Measurements from ENCODE around the gene UBE2N.
"Not testable (repeated sequence)": the region's sequence is repeated elsewhere in the genome, so short reads cannot be mapped to it uniquely, and the experiment has no call there.

The UBE2N gene

GRCh38 chr12:93409343-93410187, 32.2 kb downstream of the UBE2N start:
- DNase-seq: peak in 1 of 3 donors; percentile 33

GRCh38 chr12:93408813-93409212, 32.9 kb downstream of the UBE2N start:
- DNase-seq: no peak

- no peak for DNase-seq
These were observed 33.8 kb downstream of the UBE2N start for GRCh38 chr12:93407963-93408283.

GRCh38 chr12:93407054-93407962, 34.4 kb downstream of the UBE2N start:
- DNase-seq: peak in 2 of 3 donors; percentile 16 to 37

- DNase-seq: no peak
These were observed 36.5 kb downstream of the UBE2N start for GRCh38 chr12:93404961-93405849.

- DNase-seq: no peak
These were observed 37.6 kb downstream of the UBE2N start for GRCh38 chr12:93403988-93404803.

- DNase-seq: no peak
These were observed 39.1 kb downstream of the UBE2N start for GRCh38 chr12:93402333-93403311.

- not testable (repeated sequence) for DNase-seq
These were observed 42.4 kb downstream of the UBE2N start for GRCh38 chr12:93399183-93399863.

- DNase-seq: no peak
These were observed 44.3 kb downstream of the UBE2N start for GRCh38 chr12:93397412-93397811.

GRCh38 chr12:93393425-93393824, 48.3 kb downstream of the UBE2N start:
- DNase-seq: no peak

- DNase-seq: no peak
These were observed 51.0 kb downstream of the UBE2N start for GRCh38 chr12:93390549-93391297.

GRCh38 chr12:93390031-93390430, 51.7 kb downstream of the UBE2N start:
- DNase-seq: peak in 1 of 3 donors; percentile 17

- no peak for DNase-seq
These were observed 54.0 kb downstream of the UBE2N start for GRCh38 chr12:93387780-93388179.

GRCh38 chr12:93381976-93382437, 59.7 kb downstream of the UBE2N start:
- DNase-seq: not testable (repeated sequence)

- DNase-seq: no peak
These were observed 60.4 kb downstream of the UBE2N start for GRCh38 chr12:93381161-93381975.

- DNase-seq: no peak
These were observed 61.1 kb downstream of the UBE2N start for GRCh38 chr12:93380480-93381121.

GRCh38 chr12:93379981-93380361, 61.8 kb downstream of the UBE2N start:
- no peak for DNase-seq
